Measurements from ENCODE around the gene PIAS4. TPM values are rescaled to one million over a fixed set of nuclear protein-coding genes. Genes with fewer than 3 reads are reported as not detected.
A peak's percentile ranks its signal among the peaks of the same experiment; 100 is the strongest.

Gene PIAS4
- total and polyA plus RNA-seq, 10 of the 15 experiments (the other 5 are each of a cell fraction or from before 2014, with no cell fraction given): 0.13 to 25.1 (median 11.3) TPM

GRCh38 chr19:3986260-3987041 is 21.1 kb upstream of the PIAS4 start (continued):
- TF ChIP-seq E4F1 (IDR thresholded peaks at IDR 0.05; ENCODE audit: borderline replicate concordance, partially characterized antibody) (no peak), RAD51 (IDR thresholded peaks at IDR 0.05) (no peak), TCF12 (IDR thresholded peaks at IDR 0.05; ENCODE audit: low read depth, low read length) (no peak), ESRRA (IDR thresholded peaks at IDR 0.05; ENCODE audit: low read length) (no peak), KAT2A (conservative IDR thresholded peaks at IDR 0.05; ENCODE audit: control insufficient read depth, low read depth, low read length) (no peak), CTCF (IDR thresholded peaks at IDR 0.05 in 2 of 3, conservative IDR thresholded peaks at IDR 0.05 in 1 of 3; ENCODE audit: control insufficient read depth in 2 of 3, extremely low read depth in 1 of 3, insufficient read depth in 1 of 3, low read depth in 3 of 3, low read length in 3 of 3) (peak; percentile 45 to 85 (median 69); a peak in 5 of 6 replicates), MTA2 (IDR thresholded peaks at IDR 0.05; ENCODE audit: low read depth) (no peak), TARDBP (IDR thresholded peaks at IDR 0.05; ENCODE audit: borderline replicate concordance) (no peak), ELK1 (IDR thresholded peaks at IDR 0.05; ENCODE audit: low read depth, low read length) (no peak), EED (IDR thresholded peaks at IDR 0.05; ENCODE audit: low read depth) (no peak), NFYB (IDR thresholded peaks at IDR 0.05; ENCODE audit: insufficient read depth, low read depth, low read length) (no peak), BMI1 (IDR thresholded peaks at IDR 0.05; ENCODE audit: borderline replicate concordance) (no peak), PBX3 (IDR thresholded peaks at IDR 0.05; ENCODE audit: insufficient replicate concordance, low read depth, low read length) (no peak), FOXK2 (IDR thresholded peaks at IDR 0.05) (no peak), MXI1 (IDR thresholded peaks at IDR 0.05; ENCODE audit: low read depth, low read length) (peak; percentile 40; the same call in 1 of the 2 replicates), YBX1 (IDR thresholded peaks at IDR 0.05) (no peak), SPI1 (IDR thresholded peaks at IDR 0.05; ENCODE audit: borderline replicate concordance, insufficient read depth, low read depth, low read length) (0 out of 2 replicates have a peak, but pooled peaks have one; percentile 29), POLR2A (IDR thresholded peaks at IDR 0.05; ENCODE audit: low read depth, low read length) (no peak), RUNX3 (IDR thresholded peaks at IDR 0.05; ENCODE audit: low read length) (peak; percentile 32; the same call in 1 of the 2 replicates), ZBTB33 (IDR thresholded peaks at IDR 0.05) (no peak)
